K562 (cell line): ENCODE data around the gene TSSK6.

Experiments
- HDAC1 ChIP-seq, 2 experiments: fragments of 450-650 bp; IDR thresholded peaks; 2 replicates each; pipeline ENCODE4 v1.6.1; 2016 to 2017; ENCODE audit warnings: inconsistent platforms in 1 of 2, mild to moderate bottlenecking in 1 of 2, moderate library complexity in 1 of 2
- RFX5 ChIP-seq: IDR thresholded peaks from 2 replicates; pipeline ENCODE4 v1.6.1; 2011; ENCODE audit warnings: low read depth, mild to moderate bottlenecking, improper control_type of control experiment, low read length

DNA sequence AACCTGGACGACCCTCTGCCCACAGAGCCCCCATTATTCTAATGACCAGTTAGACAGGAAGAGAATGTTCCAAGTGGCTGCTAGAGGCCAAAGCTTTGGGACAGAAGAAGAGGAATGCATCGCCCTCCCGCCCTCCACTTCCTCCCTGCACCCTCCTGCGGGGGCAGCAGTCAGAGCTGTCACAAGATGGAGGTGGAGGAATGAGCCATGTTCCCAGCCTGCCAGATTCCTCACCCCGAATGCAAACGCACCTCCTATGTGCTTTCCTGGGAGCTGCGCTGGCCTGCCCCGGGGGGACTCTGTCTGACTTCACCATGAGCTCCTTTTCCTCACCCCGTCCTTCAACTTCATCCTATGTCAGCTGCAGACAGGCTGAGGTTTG, 15.1 kb upstream of the TSSK6 start:
- no peak for TF ChIP-seq RFX5
- TF ChIP-seq HDAC1 (IDR thresholded peaks at IDR 0.05), result no peak
